GM12872 (cell line): ENCODE measurements around the gene STARD6.

Experiments used
- TF ChIP-seq, protein P1 (sequence below): IDR thresholded peaks from 3 replicates; pipeline ENCODE4 v1.5.1; 2011; ENCODE audit warnings: low read depth, mild to moderate bottlenecking, low read length, moderate library complexity; ENCODE audit not compliant: insufficient read depth

STARD6 gene

DNA sequence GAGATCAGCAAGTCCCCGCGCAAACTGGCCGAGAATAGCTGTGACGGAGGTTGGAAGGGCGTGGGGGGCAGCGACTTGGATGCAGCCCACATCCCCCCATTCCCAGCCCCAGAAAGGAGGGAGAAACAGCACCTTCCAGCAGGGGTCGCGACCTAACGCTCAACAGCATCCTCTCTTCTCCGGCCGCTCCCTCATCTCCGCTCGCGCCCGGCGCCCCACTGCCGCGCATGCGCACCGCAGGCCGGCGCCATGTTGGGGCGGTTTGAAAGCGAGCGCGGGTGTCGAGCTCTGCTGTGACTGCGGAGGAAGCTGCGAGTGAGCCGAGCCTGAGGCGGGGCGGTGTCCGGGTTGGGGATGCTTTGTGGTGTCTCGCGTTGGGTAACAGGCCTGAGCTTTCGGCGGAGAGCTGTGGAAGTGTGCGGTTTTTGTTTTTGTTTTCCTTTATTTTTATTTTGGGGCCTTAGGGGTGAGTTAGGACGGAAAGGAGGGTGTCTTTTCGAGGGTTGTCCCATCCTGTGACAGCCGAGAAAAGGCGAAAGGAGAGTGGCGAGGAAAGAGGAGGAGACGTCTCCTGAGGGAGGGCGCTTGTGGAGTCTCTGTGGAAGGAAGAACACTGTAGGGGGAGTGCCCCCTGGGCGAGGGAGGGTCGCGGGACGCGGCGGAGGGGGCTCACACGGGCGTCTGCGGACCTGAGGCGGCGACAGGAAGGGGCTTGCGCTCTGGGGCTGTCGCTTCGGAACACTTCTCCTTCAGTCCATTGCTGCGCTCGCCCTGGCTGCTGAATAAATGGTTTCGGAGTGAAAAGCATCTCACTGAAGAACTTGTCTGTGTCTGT is at the start of gene STARD6, which contains the start of gene C18orf54:
STARD6 (minus strand) TSS at position 199 of the 835 bp plus-strand sequence. CDS start 3,285 bp downstream, outside the sequence.
C18orf54 (plus strand) TSS at position 247 of the 835 bp plus-strand sequence. CDS start 2,667 bp downstream, outside the sequence.
- TF ChIP-seq, protein P1, sequence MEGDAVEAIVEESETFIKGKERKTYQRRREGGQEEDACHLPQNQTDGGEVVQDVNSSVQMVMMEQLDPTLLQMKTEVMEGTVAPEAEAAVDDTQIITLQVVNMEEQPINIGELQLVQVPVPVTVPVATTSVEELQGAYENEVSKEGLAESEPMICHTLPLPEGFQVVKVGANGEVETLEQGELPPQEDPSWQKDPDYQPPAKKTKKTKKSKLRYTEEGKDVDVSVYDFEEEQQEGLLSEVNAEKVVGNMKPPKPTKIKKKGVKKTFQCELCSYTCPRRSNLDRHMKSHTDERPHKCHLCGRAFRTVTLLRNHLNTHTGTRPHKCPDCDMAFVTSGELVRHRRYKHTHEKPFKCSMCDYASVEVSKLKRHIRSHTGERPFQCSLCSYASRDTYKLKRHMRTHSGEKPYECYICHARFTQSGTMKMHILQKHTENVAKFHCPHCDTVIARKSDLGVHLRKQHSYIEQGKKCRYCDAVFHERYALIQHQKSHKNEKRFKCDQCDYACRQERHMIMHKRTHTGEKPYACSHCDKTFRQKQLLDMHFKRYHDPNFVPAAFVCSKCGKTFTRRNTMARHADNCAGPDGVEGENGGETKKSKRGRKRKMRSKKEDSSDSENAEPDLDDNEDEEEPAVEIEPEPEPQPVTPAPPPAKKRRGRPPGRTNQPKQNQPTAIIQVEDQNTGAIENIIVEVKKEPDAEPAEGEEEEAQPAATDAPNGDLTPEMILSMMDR, result peak; percentile 74

- TF ChIP-seq, protein P1, result no peak
Measured at GRCh38 chr18:54405290-54405689, 47.6 kb upstream of the STARD6 start.

DNA sequence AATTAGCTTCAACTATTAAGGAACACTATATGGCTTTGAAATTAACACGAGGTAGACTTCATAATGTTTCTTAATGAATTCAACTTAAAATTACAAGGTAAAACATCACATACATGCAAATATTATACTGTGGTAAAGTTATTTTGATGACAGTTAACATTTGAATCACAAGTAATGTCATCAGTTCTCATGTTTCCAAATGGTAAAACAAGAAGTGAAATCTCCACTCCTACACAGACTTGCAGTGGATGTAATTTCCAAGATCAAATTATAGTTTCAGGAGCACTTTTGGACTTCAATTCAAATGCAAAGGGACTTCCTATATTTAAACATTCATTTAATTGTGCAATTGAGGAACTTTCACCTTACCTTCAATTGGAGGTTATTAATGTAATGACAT is 39.1 kb upstream of the STARD6 start:
- TF ChIP-seq, protein P1, result no peak

DNA sequence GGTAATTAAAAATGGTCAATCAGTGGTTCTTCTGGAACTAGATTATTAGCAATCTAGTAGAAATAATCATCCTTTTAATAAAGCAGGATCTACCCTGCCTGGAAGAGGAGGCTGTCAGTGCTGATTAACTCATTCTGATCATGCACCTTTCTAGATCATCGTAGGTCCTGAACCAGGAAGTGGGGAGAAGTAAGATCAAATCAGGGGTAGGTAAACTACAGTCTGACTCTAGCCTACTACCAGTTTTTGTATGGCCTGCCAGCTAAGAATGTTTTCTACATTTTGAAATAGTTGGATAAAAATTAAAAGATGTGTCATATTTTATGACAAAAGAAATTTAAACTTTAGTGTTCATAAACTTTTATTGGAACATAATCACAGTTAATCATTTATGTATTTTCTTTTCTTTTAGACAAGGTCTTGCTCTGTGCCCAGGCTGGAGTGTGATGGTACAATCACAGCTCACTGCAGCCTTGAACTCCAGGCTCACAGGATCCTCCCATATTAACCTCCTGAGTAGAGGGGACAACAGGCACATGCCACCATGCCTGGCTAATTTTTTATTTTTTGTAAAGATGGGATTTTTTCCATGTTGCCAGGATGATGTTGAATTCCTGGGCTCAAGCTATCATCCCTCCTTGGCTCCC is 36.1 kb upstream of the STARD6 start:
- TF ChIP-seq, protein P1, result no peak

DNA sequence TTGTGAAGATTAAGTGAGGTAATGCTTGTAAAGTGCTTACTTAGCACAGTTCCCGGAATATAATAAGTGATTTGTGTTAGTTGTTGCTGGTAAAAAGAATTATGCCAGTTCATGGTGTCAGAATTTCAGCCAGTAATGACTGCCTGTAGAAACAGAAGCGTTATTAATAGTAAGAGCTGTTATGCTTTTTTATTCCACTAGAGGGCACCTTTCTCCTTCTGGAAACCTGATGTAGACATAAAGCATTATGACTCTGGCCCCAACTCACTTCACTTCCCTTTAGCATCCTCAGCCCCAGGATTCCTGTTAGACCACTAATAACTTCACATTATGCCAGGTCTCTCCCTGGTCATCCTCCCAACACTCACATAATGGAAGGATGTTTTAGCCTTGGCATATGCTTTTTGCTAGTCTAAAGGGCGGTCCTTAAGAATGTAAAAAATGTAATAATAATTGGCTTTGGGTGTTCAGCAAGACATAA is 34.9 kb upstream of the STARD6 start:
- TF ChIP-seq, protein P1, result peak; percentile 74

DNA sequence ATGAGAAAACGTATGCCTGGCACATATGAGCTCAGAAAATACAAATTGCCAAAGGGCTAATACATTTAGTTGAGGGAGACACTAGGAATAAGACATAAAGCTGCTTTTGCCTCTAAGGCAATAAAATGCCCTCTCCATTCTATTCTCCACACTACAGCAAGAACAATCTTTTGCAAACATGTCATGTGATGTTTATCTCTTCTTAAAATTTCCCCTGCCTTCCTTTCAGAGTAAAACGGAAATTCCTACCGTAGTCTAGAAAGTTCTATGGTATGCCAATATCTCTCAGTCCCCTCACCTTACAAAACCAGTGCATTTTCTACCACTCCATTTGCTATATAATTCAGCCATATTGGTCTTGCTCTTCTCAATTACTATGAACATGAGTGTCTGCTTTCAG is 33.2 kb upstream of the STARD6 start:
- TF ChIP-seq, protein P1, result no peak

GRCh38 chr18:54389143-54389505 is 31.5 kb upstream of the STARD6 start:
- TF ChIP-seq, protein P1, result no peak
